ENCODE results near the gene GTPBP8. TPM values are rescaled to one million over a fixed set of nuclear protein-coding genes. Genes with fewer than 3 reads are reported as not detected.
A peak's percentile ranks its signal among the peaks of the same experiment; 100 is the strongest.

Gene GTPBP8
- total RNA-seq = 10 to 100 TPM; 23.5 to 50.1 (median 32.9) TPM

GRCh38 chr3:112990672-112991602, at the start of gene GTPBP8:
GTPBP8 (plus strand) TSS chr3:112990984; CDS start chr3:112991000, 16 bp downstream.
- Histone ChIP-seq H3K9me3 (no peaks in the 10 kb centered on the region), H3K27me3 (no peaks in the 10 kb centered on the region), H3K36me3 (no peaks in the 10 kb centered on the region), H3K4me3 (replicated peaks in 1 of 3) (peak within 1 kb of the TSS; percentile 11 to 75 (median 72)), H3K4me1 (peaks cover 12 to 23% of the 10 kb centered on the region in 2 donors), H3K27ac (peak within 1 kb of the TSS; percentile 94 to 98 (median 94))
- 1% methylated on average over 41 to 64 of the region's 70 CpGs for WGBS, 2 donors
- peak; percentile 94 to 95 for DNase-seq
- intact Hi-C loops (cut with DNase I) = no loop called here
- TF ChIP-seq POLR2A (IDR thresholded peaks at IDR 0.05) = peak; percentile 45 to 96
- peak in 2 of 6 experiments; percentile 4 to 22 for TF ChIP-seq CTCF (IDR thresholded peaks at IDR 0.05)

GRCh38 chr3:112948346-112948838, 42.4 kb upstream of the GTPBP8 start:
- no peak for TF ChIP-seq POLR2A (IDR thresholded peaks at IDR 0.05)
- no peak for TF ChIP-seq CTCF (IDR thresholded peaks at IDR 0.05)
- Histone ChIP-seq H3K9me3 (no peaks in the 10 kb centered on the region), H3K36me3 (no peaks in the 10 kb centered on the region), H3K4me1 (no peaks in the 10 kb centered on the region), H3K4me3 (replicated peaks in 1 of 3) (no peak overlapping the region), H3K27ac (no peak overlapping the region), H3K27me3 (no peaks in the 10 kb centered on the region)
- WGBS, 2 donors = 86 to 89% methylated on average over 9 of the region's 9 CpGs
- intact Hi-C loops (cut with DNase I) = no loop called here
- no peak for DNase-seq

GRCh38 chr3:112956351-112956750, 34.4 kb upstream of the GTPBP8 start:
- Histone ChIP-seq H3K27ac (no peak overlapping the region), H3K4me3 (replicated peaks in 1 of 3) (no peak overlapping the region), H3K9me3 (no peaks in the 10 kb centered on the region), H3K4me1 (no peaks in the 10 kb centered on the region), H3K27me3 (no peaks in the 10 kb centered on the region), H3K36me3 (no peaks in the 10 kb centered on the region)
- no peak for TF ChIP-seq CTCF (IDR thresholded peaks at IDR 0.05)
- TF ChIP-seq POLR2A (IDR thresholded peaks at IDR 0.05) = no peak
- no peak for DNase-seq
- intact Hi-C loops (cut with DNase I) = no loop called here

- no peak for DNase-seq
- Histone ChIP-seq H3K4me1 (no peaks in the 10 kb centered on the region), H3K36me3 (no peaks in the 10 kb centered on the region), H3K27ac (no peak overlapping the region), H3K4me3 (replicated peaks in 1 of 3) (no peak overlapping the region), H3K9me3 (no peaks in the 10 kb centered on the region), H3K27me3 (no peaks in the 10 kb centered on the region)
- intact Hi-C loops (cut with DNase I) = no loop called here
- 72 to 74% methylated on average over 6 of the region's 6 CpGs for WGBS, 2 donors
- TF ChIP-seq CTCF (IDR thresholded peaks at IDR 0.05) (no peak), POLR2A (IDR thresholded peaks at IDR 0.05) (no peak)
Observed at GRCh38 chr3:112958811-112959560, 31.8 kb upstream of the GTPBP8 start.

All from thyroid gland (tissue), 4 donors.